Activated T-helper 2 cell treated with anti-CD3 and anti-CD28 coated beads, Interferon-gamma antibody, Interleukin-2, Interleukin-4, amounts not matched to agents 10 μg/mL and 5 μg/mL and 100 μg/mL, durations not matched to agents 14 hours and 24 hours and 36 hours (primary cell): ENCODE data around the gene ARL14EPL. TPM values are rescaled to one million over a fixed set of nuclear protein-coding genes. Genes with fewer than 3 reads are reported as not detected.

Source experiments
- DNase-seq: peaks from one replicate; pipeline ENCODE4 v3.0.0; 2021; ENCODE audit warnings: low spot score
- H3K27ac Mint-ChIP-seq: one replicate; pipeline ENCODE4 v1.8.0; 2021; ENCODE audit warnings: mixed read lengths
- H3K27me3 Mint-ChIP-seq: one replicate; pipeline ENCODE4 v1.8.0; 2021; ENCODE audit warnings: low read depth, mixed read lengths
- H3K36me3 Mint-ChIP-seq: one replicate; pipeline ENCODE4 v1.8.0; 2021; ENCODE audit warnings: low read depth, mixed read lengths
- H3K4me1 Mint-ChIP-seq: one replicate; pipeline ENCODE4 v1.8.0; 2021; ENCODE audit warnings: low read depth, mixed read lengths
- H3K4me3 Mint-ChIP-seq: one replicate; pipeline ENCODE4 v1.8.0; 2021; ENCODE audit warnings: low read depth, mild to moderate bottlenecking, moderate library complexity, mixed read lengths
- H3K9me3 Mint-ChIP-seq: one replicate; pipeline ENCODE4 v1.8.0; 2021; ENCODE audit warnings: mixed read lengths
- intact Hi-C: fragments of 100-400 bp; cut with micrococcal nuclease; formaldehyde crosslinking; loops from one replicate; pipeline ENCODE4 v1.15.1; 2023
- total RNA-seq: library from RNA; stranded (reverse); gene quantifications from 2 replicates; pipeline ENCODE4 v1.2.3, GENCODE V29; 2022

The ARL14EPL gene
- not detected in 2 replicates for total RNA-seq

- Mint-ChIP-seq H3K9me3 (no peaks in the 10 kb centered on the region), H3K27me3 (peaks cover 18% of the 10 kb centered on the region), H3K27ac (no peak within 1 kb of the TSS), H3K4me3 (no peak within 1 kb of the TSS), H3K36me3 (no peaks in the 10 kb centered on the region), H3K4me1 (no peaks in the 10 kb centered on the region)
- DNase-seq = no peak
- intact Hi-C loops = no loop called here
These were observed at the start of gene ARL14EPL for GRCh38 chr5:116032094-116032517. Gene ARL14EPL (plus strand): TSS chr5:116032472. CDS start chr5:116051466, 18,994 bp downstream.

- no peaks in the 10 kb centered on the region for H3K4me1 Mint-ChIP-seq
- H3K27ac Mint-ChIP-seq = no peak overlapping the region
- no peaks in the 10 kb centered on the region for H3K36me3 Mint-ChIP-seq
- H3K4me3 Mint-ChIP-seq = no peak overlapping the region
- H3K9me3 Mint-ChIP-seq = no peaks in the 10 kb centered on the region
- H3K27me3 Mint-ChIP-seq = peaks cover 10% of the 10 kb centered on the region
- intact Hi-C loops = no loop called here
- no peak for DNase-seq
These were observed 48.8 kb upstream of the ARL14EPL start for GRCh38 chr5:115983519-115983918.

- Mint-ChIP-seq H3K27ac (no peak overlapping the region), H3K9me3 (no peaks in the 10 kb centered on the region), H3K27me3 (peaks cover 8% of the 10 kb centered on the region), H3K36me3 (no peaks in the 10 kb centered on the region), H3K4me1 (no peaks in the 10 kb centered on the region), H3K4me3 (no peak overlapping the region)
- DNase-seq = no peak
- intact Hi-C loops = no loop called here
These were observed 46.2 kb upstream of the ARL14EPL start for GRCh38 chr5:115985802-115986757.

- H3K36me3 Mint-ChIP-seq = no peaks in the 10 kb centered on the region
These were observed 44.3 kb upstream of the ARL14EPL start for GRCh38 chr5:115988002-115988401.

GRCh38 chr5:115992848-115993350, 39.4 kb upstream of the ARL14EPL start:
- intact Hi-C loops = no loop called here
- H3K27me3 Mint-ChIP-seq = peaks cover 8% of the 10 kb centered on the region
- no peaks in the 10 kb centered on the region for H3K4me1 Mint-ChIP-seq
- DNase-seq = no peak
- no peaks in the 10 kb centered on the region for H3K36me3 Mint-ChIP-seq
- no peak overlapping the region for H3K27ac Mint-ChIP-seq
- H3K9me3 Mint-ChIP-seq = no peaks in the 10 kb centered on the region
- H3K4me3 Mint-ChIP-seq = no peak overlapping the region

More at GRCh38 chr5:115988002-115988401, 44.3 kb upstream of the ARL14EPL start:
- intact Hi-C loops = no loop called here
- DNase-seq = no peak
- Mint-ChIP-seq H3K4me1 (no peaks in the 10 kb centered on the region), H3K9me3 (no peaks in the 10 kb centered on the region), H3K27me3 (peaks cover 8% of the 10 kb centered on the region), H3K27ac (no peak overlapping the region), H3K4me3 (no peak overlapping the region)

- H3K36me3 Mint-ChIP-seq = no peaks in the 10 kb centered on the region
- DNase-seq = no peak
- peaks cover 8% of the 10 kb centered on the region for H3K27me3 Mint-ChIP-seq
- H3K4me1 Mint-ChIP-seq = no peaks in the 10 kb centered on the region
- no peak overlapping the region for H3K4me3 Mint-ChIP-seq
- no peaks in the 10 kb centered on the region for H3K9me3 Mint-ChIP-seq
- intact Hi-C loops = no loop called here
- no peak overlapping the region for H3K27ac Mint-ChIP-seq
These were observed 36.9 kb upstream of the ARL14EPL start for GRCh38 chr5:115995351-115995750.

- DNase-seq = no peak
- no peak overlapping the region for H3K4me3 Mint-ChIP-seq
- no peaks in the 10 kb centered on the region for H3K9me3 Mint-ChIP-seq
- intact Hi-C loops = no loop called here
- H3K4me1 Mint-ChIP-seq = no peaks in the 10 kb centered on the region
- H3K27ac Mint-ChIP-seq = no peak overlapping the region
- H3K36me3 Mint-ChIP-seq = no peaks in the 10 kb centered on the region
- H3K27me3 Mint-ChIP-seq = no peaks in the 10 kb centered on the region
These were observed 30.0 kb upstream of the ARL14EPL start for GRCh38 chr5:116002116-116002906.

GRCh38 chr5:116004248-116004647, 28.0 kb upstream of the ARL14EPL start:
- H3K36me3 Mint-ChIP-seq = no peaks in the 10 kb centered on the region
- intact Hi-C loops = no loop called here
- H3K27me3 Mint-ChIP-seq = peaks cover 1% of the 10 kb centered on the region

GRCh38 chr5:116009806-116010205, 22.5 kb upstream of the ARL14EPL start:
- Mint-ChIP-seq H3K4me1 (no peaks in the 10 kb centered on the region), H3K36me3 (no peaks in the 10 kb centered on the region), H3K9me3 (no peaks in the 10 kb centered on the region), H3K27me3 (peaks cover 9% of the 10 kb centered on the region), H3K4me3 (no peak overlapping the region), H3K27ac (no peak overlapping the region)
- intact Hi-C loops = no loop called here
- no peak for DNase-seq

More at GRCh38 chr5:116004248-116004647, 28.0 kb upstream of the ARL14EPL start:
- H3K4me1 Mint-ChIP-seq = no peaks in the 10 kb centered on the region
- DNase-seq = no peak
- H3K27ac Mint-ChIP-seq = no peak overlapping the region
- no peaks in the 10 kb centered on the region for H3K9me3 Mint-ChIP-seq
- no peak overlapping the region for H3K4me3 Mint-ChIP-seq

- DNase-seq = no peak
- Mint-ChIP-seq H3K27me3 (peaks cover 9% of the 10 kb centered on the region), H3K9me3 (no peaks in the 10 kb centered on the region), H3K4me1 (no peaks in the 10 kb centered on the region), H3K4me3 (no peak overlapping the region), H3K36me3 (no peaks in the 10 kb centered on the region), H3K27ac (no peak overlapping the region)
- intact Hi-C loops = no loop called here
These were observed 21.2 kb upstream of the ARL14EPL start for GRCh38 chr5:116011046-116011445.

- H3K4me3 Mint-ChIP-seq = no peak overlapping the region
- H3K9me3 Mint-ChIP-seq = no peaks in the 10 kb centered on the region
- H3K27ac Mint-ChIP-seq = no peak overlapping the region
- DNase-seq = no peak
- intact Hi-C loops = no loop called here
- peaks cover 16% of the 10 kb centered on the region for H3K27me3 Mint-ChIP-seq
- no peaks in the 10 kb centered on the region for H3K36me3 Mint-ChIP-seq
- H3K4me1 Mint-ChIP-seq = no peaks in the 10 kb centered on the region
These were observed 19.0 kb upstream of the ARL14EPL start for GRCh38 chr5:116013207-116013785.

- H3K27ac Mint-ChIP-seq = no peak overlapping the region
- peaks cover 18% of the 10 kb centered on the region for H3K27me3 Mint-ChIP-seq
- H3K9me3 Mint-ChIP-seq = no peaks in the 10 kb centered on the region
- intact Hi-C loops = no loop called here
- no peaks in the 10 kb centered on the region for H3K4me1 Mint-ChIP-seq
- DNase-seq = no peak
- H3K4me3 Mint-ChIP-seq = no peak overlapping the region
- H3K36me3 Mint-ChIP-seq = no peaks in the 10 kb centered on the region
These were observed 18.3 kb upstream of the ARL14EPL start for GRCh38 chr5:116013936-116014335.
